Astrocyte (in vitro differentiated cells and primary cell): ENCODE results near the gene MCOLN1.

Experiments used
- EZH2 ChIP-seq: IDR thresholded peaks from 2 replicates; pipeline ENCODE4 v1.6.1; 2012; ENCODE audit warnings: mild to moderate bottlenecking, low read length, inconsistent platforms; ENCODE audit not compliant: insufficient read depth
- TF ChIP-seq, protein P1 (sequence below): IDR thresholded peaks from 2 replicates; pipeline ENCODE4 v1.5.1; 2011; ENCODE audit warnings: low read depth, mild to moderate bottlenecking, inconsistent platforms, low read length, moderate library complexity; ENCODE audit not compliant: insufficient read depth

DNA sequence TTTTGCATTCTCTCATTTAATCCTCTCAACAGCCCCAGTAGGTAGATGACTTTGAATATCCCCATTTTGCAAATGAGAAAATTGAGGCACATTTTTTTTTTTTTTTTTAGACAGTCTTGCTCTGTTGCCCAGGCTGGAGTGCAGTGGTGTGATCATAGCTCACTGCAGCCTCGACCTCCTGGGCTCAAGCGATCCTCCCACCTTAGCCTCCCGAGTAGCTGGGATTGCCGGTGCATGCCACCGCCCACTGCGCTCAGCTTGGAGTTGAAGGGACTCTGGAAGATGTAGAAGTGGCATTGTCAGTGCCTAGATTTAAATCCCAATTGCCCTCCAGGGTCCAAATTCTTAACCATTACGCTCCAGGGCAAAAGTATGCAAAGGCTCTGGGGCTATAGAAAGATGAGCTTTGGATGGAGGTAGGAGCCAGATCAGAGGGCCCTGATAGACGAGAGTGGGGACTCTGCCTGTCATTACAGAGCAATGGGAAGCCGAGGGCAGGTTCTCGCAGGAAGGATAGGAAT lies 813 bp upstream of the MCOLN1 start:
- TF ChIP-seq, protein P1, sequence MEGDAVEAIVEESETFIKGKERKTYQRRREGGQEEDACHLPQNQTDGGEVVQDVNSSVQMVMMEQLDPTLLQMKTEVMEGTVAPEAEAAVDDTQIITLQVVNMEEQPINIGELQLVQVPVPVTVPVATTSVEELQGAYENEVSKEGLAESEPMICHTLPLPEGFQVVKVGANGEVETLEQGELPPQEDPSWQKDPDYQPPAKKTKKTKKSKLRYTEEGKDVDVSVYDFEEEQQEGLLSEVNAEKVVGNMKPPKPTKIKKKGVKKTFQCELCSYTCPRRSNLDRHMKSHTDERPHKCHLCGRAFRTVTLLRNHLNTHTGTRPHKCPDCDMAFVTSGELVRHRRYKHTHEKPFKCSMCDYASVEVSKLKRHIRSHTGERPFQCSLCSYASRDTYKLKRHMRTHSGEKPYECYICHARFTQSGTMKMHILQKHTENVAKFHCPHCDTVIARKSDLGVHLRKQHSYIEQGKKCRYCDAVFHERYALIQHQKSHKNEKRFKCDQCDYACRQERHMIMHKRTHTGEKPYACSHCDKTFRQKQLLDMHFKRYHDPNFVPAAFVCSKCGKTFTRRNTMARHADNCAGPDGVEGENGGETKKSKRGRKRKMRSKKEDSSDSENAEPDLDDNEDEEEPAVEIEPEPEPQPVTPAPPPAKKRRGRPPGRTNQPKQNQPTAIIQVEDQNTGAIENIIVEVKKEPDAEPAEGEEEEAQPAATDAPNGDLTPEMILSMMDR, result no peak
- no peak for TF ChIP-seq EZH2
